GM23248 (cell line): Measurements from ENCODE around the gene OPHN1. TPM values are rescaled to one million over a fixed set of nuclear protein-coding genes. Genes with fewer than 3 reads are reported as not detected.
A peak's percentile ranks its signal among the peaks of the same experiment; 100 is the strongest.

ENCODE experiments used
- DNase-seq: peaks from one replicate; pipeline ENCODE4 v3.0.0-alpha.2; 2015
- H2AFZ ChIP-seq: fragments of 200-600 bp; sonication (generic); 2 replicates; pipeline ENCODE4 v1.6.1; 2016; ENCODE audit warnings: antibody characterized with exemption
- H3F3A ChIP-seq: fragments of 200-600 bp; sonication (generic); 2 replicates; pipeline ENCODE4 v1.6.1; 2016; ENCODE audit warnings: mild to moderate bottlenecking, antibody characterized with exemption, mixed run types; ENCODE audit not compliant: insufficient read depth
- H3K27ac ChIP-seq: fragments of 200-600 bp; sonication (generic); 2 replicates; pipeline ENCODE4 v1.5.1; 2016; ENCODE audit warnings: mild to moderate bottlenecking
- H3K27me3 ChIP-seq: fragments of 200-600 bp; sonication (generic); replicated peaks from 2 replicates; pipeline ENCODE4 v1.6.1; 2016; ENCODE audit warnings: mild to moderate bottlenecking; ENCODE audit not compliant: insufficient read depth
- H3K36me3 ChIP-seq: fragments of 200-600 bp; sonication (generic); 2 replicates; pipeline ENCODE4 v1.6.1; 2016; ENCODE audit warnings: low read depth, mild to moderate bottlenecking
- H3K4me1 ChIP-seq: fragments of 200-600 bp; sonication (generic); 2 replicates; pipeline ENCODE4 v1.6.1; 2016; ENCODE audit warnings: mild to moderate bottlenecking; ENCODE audit not compliant: insufficient read depth
- H3K4me2 ChIP-seq: fragments of 200-600 bp; sonication (generic); one replicate; pipeline ENCODE4 v1.6.1; 2016; ENCODE audit warnings: mild to moderate bottlenecking; ENCODE audit not compliant: unreplicated experiment
- H3K4me3 ChIP-seq: fragments of 200-600 bp; sonication (generic); 2 replicates; pipeline ENCODE4 v1.5.1; 2016; ENCODE audit warnings: mild to moderate bottlenecking
- H3K79me2 ChIP-seq: fragments of 200-600 bp; sonication (generic); 2 replicates; pipeline ENCODE4 v1.6.1; 2016; ENCODE audit warnings: mild to moderate bottlenecking; ENCODE audit not compliant: insufficient read depth
- H3K9ac ChIP-seq: fragments of 200-600 bp; sonication (generic); 2 replicates; pipeline ENCODE4 v1.6.1; 2016; ENCODE audit warnings: mild to moderate bottlenecking
- H3K9me2 ChIP-seq: fragments of 200-600 bp; sonication (generic); 2 replicates; pipeline ENCODE4 v1.6.1; 2016; ENCODE audit warnings: mixed run types, mild to moderate bottlenecking, moderate library complexity; ENCODE audit not compliant: insufficient read depth
- H3K9me3 ChIP-seq: fragments of 200-600 bp; sonication (generic); one replicate; pipeline ENCODE4 v1.6.1; 2017; ENCODE audit warnings: low read depth
- H4K20me1 ChIP-seq: fragments of 200-600 bp; sonication (generic); 2 replicates; pipeline ENCODE4 v1.6.0; 2016; ENCODE audit not compliant: insufficient read depth
- EZH2 ChIP-seq: fragments of 200-600 bp; sonication (generic); IDR thresholded peaks from 2 replicates; pipeline ENCODE4 v1.6.1; 2018; ENCODE audit warnings: antibody characterized with exemption, mild to moderate bottlenecking; ENCODE audit not compliant: insufficient read depth, poor library complexity, severe bottlenecking
- EZH2phosphoT487 ChIP-seq: fragments of 200-600 bp; sonication (generic); IDR thresholded peaks from 2 replicates; pipeline ENCODE4 v1.6.1; 2018; ENCODE audit warnings: antibody characterized with exemption, moderate library complexity, mild to moderate bottlenecking, low read depth; ENCODE audit not compliant: insufficient read depth
- WGBS, 2 experiments: methylation state at CpG; one replicate each; pipeline ENCODE4 v1.1.6; 2015 to 2017; ENCODE audit warnings: low lambda C conversion rate in 2 of 2, low coverage in 1 of 2; ENCODE audit errors: missing lambda C conversion rate in 2 of 2; 5-methylcytosine and 5-hydroxymethylcytosine counted together
- in situ Hi-C: fragments of 300-500 bp; cut with MboI; formaldehyde crosslinking; loops from 2 replicates; pipeline ENCODE4 v1.15.0; 2020
- polyA plus RNA-seq: library from polyadenylated mRNA; unstranded; fragments of >200 nt; fragmentation: Nextera tagmentation; extraction: Ambion mirVana; gene quantifications from 2 replicates; pipeline ENCODE4 v1.2.1, GENCODE V29; 2016
- total RNA-seq: library from RNA; depleted of rRNA; stranded (reverse); fragments of >200 nt; shearing (Covaris generic); gene quantifications from 2 replicates; pipeline ENCODE4 v1.2.3, GENCODE V29; 2014

Gene OPHN1
- total and polyA plus RNA-seq, 2 experiments from 2014 or later, result 4.3 to 4.5 TPM

DNA sequence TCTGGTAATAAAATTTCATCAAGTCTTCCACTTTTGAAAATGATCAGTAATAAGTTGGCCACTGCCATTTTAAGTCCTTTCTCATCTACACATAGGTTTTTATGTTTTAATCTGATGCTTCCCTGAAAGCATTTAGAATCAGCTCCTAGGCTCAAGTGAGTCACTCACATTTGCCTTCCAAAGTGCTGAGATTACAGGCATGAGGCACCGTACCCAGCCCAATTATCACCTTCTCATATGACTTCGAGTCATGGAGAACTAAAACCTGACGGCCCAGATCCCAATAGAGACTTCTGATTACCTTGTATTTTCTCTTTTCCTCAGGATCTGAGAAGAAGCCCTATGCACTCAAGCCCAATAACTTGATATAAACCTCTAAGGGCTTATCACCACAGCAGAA lies 140.8 kb downstream of the OPHN1 start:
- H3K9me3 ChIP-seq, result no peaks in the 10 kb centered on the region
- H3K9ac ChIP-seq, result no peak overlapping the region
- TF ChIP-seq EZH2, result no peak
- TF ChIP-seq EZH2phosphoT487, result no peak
- H3K27me3 ChIP-seq, result no peaks in the 10 kb centered on the region
- WGBS, 2 experiments, result 19 to 24% methylated on average over 3 of the region's 3 CpGs
- DNase-seq, result peak; percentile 70
- no peak overlapping the region for H2AFZ ChIP-seq
- in situ Hi-C loops, result no loop called here
- no peaks in the 10 kb centered on the region for H4K20me1 ChIP-seq
- H3K79me2 ChIP-seq, result no peaks in the 10 kb centered on the region
- no peaks in the 10 kb centered on the region for H3K9me2 ChIP-seq
- H3K36me3 ChIP-seq, result no peaks in the 10 kb centered on the region
- peak overlapping the region; percentile 27; the same call in 1 of the 2 replicates for H3K27ac ChIP-seq
- H3K4me3 ChIP-seq, result no peak overlapping the region
- peak overlapping the region; percentile 48 for H3K4me2 ChIP-seq
- no peaks in the 10 kb centered on the region for H3F3A ChIP-seq
- H3K4me1 ChIP-seq, result peaks cover 6% of the 10 kb centered on the region

- Histone ChIP-seq H3K4me2 (no peak overlapping the region), H3K27ac (no peak overlapping the region), H2AFZ (no peak overlapping the region), H4K20me1 (no peaks in the 10 kb centered on the region), H3K27me3 (no peaks in the 10 kb centered on the region), H3F3A (no peaks in the 10 kb centered on the region), H3K79me2 (no peaks in the 10 kb centered on the region), H3K4me1 (peaks cover 6% of the 10 kb centered on the region), H3K9me2 (no peaks in the 10 kb centered on the region), H3K9me3 (no peaks in the 10 kb centered on the region), H3K36me3 (no peaks in the 10 kb centered on the region), H3K9ac (no peak overlapping the region), H3K4me3 (no peak overlapping the region)
- no peak for DNase-seq
- TF ChIP-seq EZH2 (no peak), EZH2phosphoT487 (no peak)
- in situ Hi-C loops, result no loop called here
Measured at GRCh38 chrX:68288127-68288526, 145.2 kb downstream of the OPHN1 start.

- H3K36me3 ChIP-seq, result no peaks in the 10 kb centered on the region
- H3K9me2 ChIP-seq, result no peaks in the 10 kb centered on the region
- H3K4me3 ChIP-seq, result no peak overlapping the region
- H3K79me2 ChIP-seq, result no peaks in the 10 kb centered on the region
- in situ Hi-C loops, result no loop called here
- no peak for DNase-seq
- WGBS, 2 experiments, result 70% methylated on average over 3 of the region's 3 CpGs
- H3K4me1 ChIP-seq, result peaks cover 6% of the 10 kb centered on the region
- H3K27me3 ChIP-seq, result no peaks in the 10 kb centered on the region
- no peak overlapping the region for H2AFZ ChIP-seq
- H4K20me1 ChIP-seq, result no peaks in the 10 kb centered on the region
- no peaks in the 10 kb centered on the region for H3K9me3 ChIP-seq
- TF ChIP-seq EZH2phosphoT487, result no peak
- TF ChIP-seq EZH2, result no peak
- no peak overlapping the region for H3K27ac ChIP-seq
- H3F3A ChIP-seq, result no peaks in the 10 kb centered on the region
- no peak overlapping the region for H3K9ac ChIP-seq
- H3K4me2 ChIP-seq, result no peak overlapping the region
Measured at GRCh38 chrX:68287419-68287818, 145.9 kb downstream of the OPHN1 start.

DNA sequence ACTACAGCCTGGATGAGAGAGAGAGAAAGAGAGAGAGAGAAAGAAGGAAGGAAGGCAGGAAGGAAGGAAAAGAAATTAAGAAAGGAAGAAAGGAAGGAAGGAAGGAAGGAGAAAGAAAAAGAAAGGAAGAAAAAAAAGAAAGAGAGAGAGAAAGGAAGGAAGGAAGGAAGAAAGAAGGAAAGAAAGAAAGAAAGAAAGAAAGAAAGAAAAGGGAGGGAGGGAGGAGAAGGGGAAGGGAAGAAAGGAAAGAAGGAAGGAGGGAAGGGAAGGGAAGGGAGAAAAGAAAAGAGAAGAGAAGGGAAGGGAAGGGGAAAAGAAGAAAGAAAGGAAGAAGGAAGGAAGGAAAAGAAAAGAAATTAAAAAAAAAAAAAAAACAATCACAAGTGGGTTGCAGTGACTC lies 146.3 kb downstream of the OPHN1 start:
- no peaks in the 10 kb centered on the region for H3K9me3 ChIP-seq
- no peak overlapping the region for H2AFZ ChIP-seq
- H3K9ac ChIP-seq, result no peak overlapping the region
- H3K79me2 ChIP-seq, result no peaks in the 10 kb centered on the region
- no peaks in the 10 kb centered on the region for H3K36me3 ChIP-seq
- no peaks in the 10 kb centered on the region for H3K27me3 ChIP-seq
- H3F3A ChIP-seq, result no peaks in the 10 kb centered on the region
- no peak for DNase-seq
- peaks cover 1% of the 10 kb centered on the region for H3K4me1 ChIP-seq
- H3K4me2 ChIP-seq, result no peak overlapping the region
- H3K9me2 ChIP-seq, result no peaks in the 10 kb centered on the region
- in situ Hi-C loops, result no loop called here
- no peak overlapping the region for H3K27ac ChIP-seq
- no peak overlapping the region for H3K4me3 ChIP-seq
- H4K20me1 ChIP-seq, result no peaks in the 10 kb centered on the region
- TF ChIP-seq EZH2phosphoT487, result no peak
- no peak for TF ChIP-seq EZH2

GRCh38 chrX:68286076-68286475 lies 147.2 kb downstream of the OPHN1 start:
- no peaks in the 10 kb centered on the region for H3K4me1 ChIP-seq
- H4K20me1 ChIP-seq, result no peaks in the 10 kb centered on the region
- H3K79me2 ChIP-seq, result no peaks in the 10 kb centered on the region
- in situ Hi-C loops, result no loop called here
- no peaks in the 10 kb centered on the region for H3K9me2 ChIP-seq
- DNase-seq, result no peak
- no peaks in the 10 kb centered on the region for H3K36me3 ChIP-seq
- no peak for TF ChIP-seq EZH2phosphoT487
- TF ChIP-seq EZH2, result no peak
- no peak overlapping the region for H3K9ac ChIP-seq
- H3K9me3 ChIP-seq, result no peaks in the 10 kb centered on the region
- H3K27me3 ChIP-seq, result no peaks in the 10 kb centered on the region
- H3K4me2 ChIP-seq, result no peak overlapping the region
- H2AFZ ChIP-seq, result no peak overlapping the region
- no peak overlapping the region for H3K4me3 ChIP-seq
- H3F3A ChIP-seq, result no peaks in the 10 kb centered on the region
- no peak overlapping the region for H3K27ac ChIP-seq
